HG03135 (cell line): Measurements from ENCODE around the gene OR2A7.
"Not testable (repeated sequence)": the region's sequence is repeated elsewhere in the genome, so short reads cannot be mapped to it uniquely, and the experiment has no call there.

ENCODE experiments used
- ATAC-seq: cut with Tn5 transposase; IDR thresholded peaks from one replicate; pipeline ENCODE4 v1.9.1; 2021; ENCODE audit warnings: mild to moderate bottlenecking, moderate library complexity; ENCODE audit not compliant: unreplicated experiment

OR2A7 gene

GRCh38 chr7:144255471-144255897 is 9.1 kb downstream of the OR2A7 start:
- no peak for ATAC-seq

- ATAC-seq: not testable (repeated sequence)
These were observed 12.3 kb downstream of the OR2A7 start for GRCh38 chr7:144252307-144252706.

- ATAC-seq: not testable (repeated sequence)
These were observed 16.8 kb downstream of the OR2A7 start for GRCh38 chr7:144247674-144248330.

- ATAC-seq: not testable (repeated sequence)
These were observed 17.6 kb downstream of the OR2A7 start for GRCh38 chr7:144246967-144247366.

- not testable (repeated sequence) for ATAC-seq
These were observed 19.2 kb downstream of the OR2A7 start for GRCh38 chr7:144245372-144245771.

- not testable (repeated sequence) for ATAC-seq
These were observed 25.2 kb downstream of the OR2A7 start, which contains the start of gene OR2A42 for GRCh38 chr7:144239365-144239764. Gene OR2A42, minus strand, starts transcription at chr7:144239605. Its CDS starts 6,762 bp downstream, at chr7:144232843.

- not testable (repeated sequence) for ATAC-seq
These were observed 26.0 kb downstream of the OR2A7 start for GRCh38 chr7:144238530-144239082.

GRCh38 chr7:144233039-144233438 is 31.6 kb downstream of the OR2A7 start:
- ATAC-seq: not testable (repeated sequence)

GRCh38 chr7:144231027-144231426 is 33.6 kb downstream of the OR2A7 start:
- not testable (repeated sequence) for ATAC-seq

- not testable (repeated sequence) for ATAC-seq
These were observed 35.8 kb downstream of the OR2A7 start for GRCh38 chr7:144228810-144229209.

- ATAC-seq: not testable (repeated sequence)
These were observed 37.7 kb downstream of the OR2A7 start for GRCh38 chr7:144226866-144227265.

- ATAC-seq: not testable (repeated sequence)
These were observed 40.9 kb downstream of the OR2A7 start for GRCh38 chr7:144223675-144224074.

- ATAC-seq: not testable (repeated sequence)
These were observed 44.1 kb downstream of the OR2A7 start for GRCh38 chr7:144220531-144220930.

- not testable (repeated sequence) for ATAC-seq
These were observed 45.4 kb downstream of the OR2A7 start for GRCh38 chr7:144219149-144219548.

GRCh38 chr7:144218581-144218980 is 46.0 kb downstream of the OR2A7 start:
- not testable (repeated sequence) for ATAC-seq

GRCh38 chr7:144217200-144217599 is 47.4 kb downstream of the OR2A7 start:
- not testable (repeated sequence) for ATAC-seq
